Hepatocyte (in vitro differentiated cells): Measurements from ENCODE around the gene DIMT1. TPM values are rescaled to one million over a fixed set of nuclear protein-coding genes. Genes with fewer than 3 reads are reported as not detected.
A peak's percentile ranks its signal among the peaks of the same experiment; 100 is the strongest.

ENCODE experiments used
- DNase-seq: peaks from one replicate; pipeline ENCODE4 v3.0.0-alpha.2; 2016; ENCODE audit warnings: low spot score
- H2AFZ ChIP-seq: fragments of 200-600 bp; sonication (generic); 2 replicates; pipeline ENCODE4 v1.6.0; 2016; ENCODE audit warnings: antibody characterized with exemption, mild to moderate bottlenecking
- H3K27ac ChIP-seq: fragments of 200-600 bp; sonication (generic); 2 replicates; pipeline ENCODE4 v1.5.1; 2016; ENCODE audit warnings: mild to moderate bottlenecking
- H3K27me3 ChIP-seq: fragments of 200-600 bp; sonication (generic); 2 replicates; pipeline ENCODE4 v1.6.1; 2016
- H3K36me3 ChIP-seq: fragments of 200-600 bp; sonication (generic); replicated peaks from 2 replicates; pipeline ENCODE4 v1.5.1; 2016; ENCODE audit warnings: low read depth; ENCODE audit not compliant: insufficient read depth
- H3K4me1 ChIP-seq: fragments of 200-600 bp; sonication (generic); 2 replicates; pipeline ENCODE4 v1.5.1; 2016; ENCODE audit warnings: mild to moderate bottlenecking, moderate library complexity; ENCODE audit not compliant: insufficient read depth
- H3K4me2 ChIP-seq: fragments of 200-600 bp; sonication (generic); 2 replicates; pipeline ENCODE4 v1.6.0; 2016
- H3K4me3 ChIP-seq: fragments of 200-600 bp; sonication (generic); 2 replicates; pipeline ENCODE4 v1.5.1; 2016; ENCODE audit warnings: mild to moderate bottlenecking
- H3K79me2 ChIP-seq: fragments of 200-600 bp; sonication (generic); 2 replicates; pipeline ENCODE4 v1.6.0; 2017; ENCODE audit warnings: mild to moderate bottlenecking
- H3K9me2 ChIP-seq: fragments of 200-600 bp; sonication (generic); replicated peaks from 2 replicates; pipeline ENCODE4 v1.6.0; 2017; ENCODE audit warnings: mild to moderate bottlenecking; ENCODE audit not compliant: insufficient read depth
- H3K9me3 ChIP-seq: fragments of 200-600 bp; sonication (generic); 2 replicates; pipeline ENCODE4 v1.5.1; 2016; ENCODE audit warnings: low read depth, mild to moderate bottlenecking
- H4K20me1 ChIP-seq: fragments of 200-600 bp; sonication (generic); 2 replicates; pipeline ENCODE4 v1.6.0; 2016; ENCODE audit warnings: mild to moderate bottlenecking; ENCODE audit not compliant: insufficient read depth, poor library complexity, severe bottlenecking
- CTCF ChIP-seq: fragments of 200-600 bp; sonication (generic); IDR thresholded peaks from 2 replicates; pipeline ENCODE4 v1.5.1; 2016; ENCODE audit warnings: antibody characterized with exemption, mild to moderate bottlenecking; ENCODE audit not compliant: poor library complexity
- EZH2 ChIP-seq: fragments of 200-600 bp; sonication (generic); IDR thresholded peaks from 2 replicates; pipeline ENCODE4 v1.6.1; 2016; ENCODE audit warnings: antibody characterized with exemption, mild to moderate bottlenecking, borderline replicate concordance
- EZH2phosphoT487 ChIP-seq: fragments of 200-600 bp; sonication (generic); IDR thresholded peaks from one replicate; pipeline ENCODE4 v1.6.1; 2018; ENCODE audit warnings: antibody characterized with exemption, mild to moderate bottlenecking, low read depth, moderate library complexity; ENCODE audit not compliant: unreplicated experiment, severe bottlenecking
- WGBS: methylation state at CpG from one replicate; pipeline ENCODE4 v1.1.6; 2016; ENCODE audit warnings: low lambda C conversion rate; ENCODE audit errors: missing lambda C conversion rate; 5-methylcytosine and 5-hydroxymethylcytosine counted together
- polyA plus RNA-seq: library from polyadenylated mRNA; unstranded; fragments of >200 nt; fragmentation: Nextera tagmentation; extraction: Ambion mirVana; gene quantifications from 2 replicates; pipeline ENCODE4 v1.2.1, GENCODE V29; 2016
- total RNA-seq: library from RNA; depleted of rRNA; stranded (reverse); fragments of >200 nt; gene quantifications from 2 replicates; pipeline ENCODE4 v1.2.3, GENCODE V29; 2014

Gene DIMT1
- total and polyA plus RNA-seq, 2 experiments from 2014 or later: 23.5 to 25.7 TPM

GRCh38 chr5:62354028-62354874 is 49.5 kb downstream of the DIMT1 start:
- Histone ChIP-seq H3K36me3 (no peaks in the 10 kb centered on the region), H3K27me3 (no peaks in the 10 kb centered on the region), H3K79me2 (no peaks in the 10 kb centered on the region), H3K4me2 (no peak overlapping the region), H4K20me1 (no peaks in the 10 kb centered on the region), H3K4me3 (no peak overlapping the region), H3K9me3 (no peaks in the 10 kb centered on the region), H2AFZ (no peak overlapping the region), H3K4me1 (no peaks in the 10 kb centered on the region), H3K27ac (no peak overlapping the region), H3K9me2 (no peaks in the 10 kb centered on the region)
- no peak for TF ChIP-seq EZH2phosphoT487
- peak; percentile 70 for TF ChIP-seq CTCF
- TF ChIP-seq EZH2: no peak
- DNase-seq: peak; percentile 72

GRCh38 chr5:62348723-62349481 is 54.8 kb downstream of the DIMT1 start:
- Histone ChIP-seq H4K20me1 (peaks cover 2% of the 10 kb centered on the region), H3K36me3 (no peaks in the 10 kb centered on the region), H3K9me2 (no peaks in the 10 kb centered on the region), H2AFZ (no peak overlapping the region), H3K4me1 (no peaks in the 10 kb centered on the region), H3K4me2 (no peak overlapping the region), H3K9me3 (no peaks in the 10 kb centered on the region), H3K4me3 (no peak overlapping the region), H3K27ac (no peak overlapping the region), H3K79me2 (peaks cover 27% of the 10 kb centered on the region), H3K27me3 (no peaks in the 10 kb centered on the region)
- TF ChIP-seq EZH2phosphoT487 (no peak), EZH2 (no peak), CTCF (no peak)
- 95% methylated on average over 1 of the region's 1 CpG for WGBS
- no peak for DNase-seq

- 100% methylated on average over 1 of the region's 1 CpG for WGBS
- no peak for DNase-seq
- Histone ChIP-seq H4K20me1 (peaks cover 2% of the 10 kb centered on the region), H3K27ac (no peak overlapping the region), H3K9me2 (no peaks in the 10 kb centered on the region), H3K4me3 (no peak overlapping the region), H2AFZ (no peak overlapping the region), H3K9me3 (no peaks in the 10 kb centered on the region), H3K4me2 (no peak overlapping the region), H3K79me2 (peaks cover 36% of the 10 kb centered on the region), H3K27me3 (no peaks in the 10 kb centered on the region), H3K4me1 (no peaks in the 10 kb centered on the region), H3K36me3 (no peaks in the 10 kb centered on the region)
- no peak for TF ChIP-seq EZH2
- no peak for TF ChIP-seq EZH2phosphoT487
- no peak for TF ChIP-seq CTCF
These were observed 55.8 kb downstream of the DIMT1 start for GRCh38 chr5:62347928-62348327.
